Gastroesophageal sphincter (tissue), 4 donors: Measurements from ENCODE around the gene GEMIN8. TPM values are rescaled to one million over a fixed set of nuclear protein-coding genes. Genes with fewer than 3 reads are reported as not detected.

Experiments used
- ATAC-seq: fragments of 150-250 bp; one replicate; pipeline ENCODE4 v1.9.1; 2016; ENCODE audit warnings: mild to moderate bottlenecking, moderate library complexity
- H3K27ac ChIP-seq, 4 donors: fragments of 200-600 bp; sonication (generic) in 3 of 4; 1 replicate in 3 of 4; 2 replicates in 1 of 4; pipeline ENCODE4 v1.5.1; 2016 to 2019
- H3K27me3 ChIP-seq: fragments of 200-600 bp; sonication (generic); one replicate; pipeline ENCODE4 v1.5.1; 2019
- H3K36me3 ChIP-seq, 2 donors: fragments of 200-600 bp; sonication (generic); one replicate each; pipeline ENCODE4 v1.5.1; 2019; ENCODE audit warnings: control low read depth in 1 of 2
- H3K4me1 ChIP-seq, 3 donors: fragments of 200-600 bp; sonication (generic); 1 replicate in 2 of 3; 2 replicates in 1 of 3; pipeline ENCODE4 v1.5.1; 2016 to 2019; ENCODE audit warnings: control low read depth in 2 of 3
- H3K4me3 ChIP-seq, 2 donors: fragments of 200-600 bp; sonication (generic); one replicate each; pipeline ENCODE4 v1.5.1; 2019; ENCODE audit warnings: mild to moderate bottlenecking in 1 of 2, moderate library complexity in 1 of 2
- H3K9me3 ChIP-seq, 3 donors: fragments of 200-600 bp; sonication (generic); one replicate each; pipeline ENCODE4 v1.5.1; 2017 to 2019; ENCODE audit warnings: control low read depth in 2 of 3
- CTCF ChIP-seq, 4 experiments: fragments of 200-600 bp in 2 of 4; fragments of 450-650 bp in 2 of 4; sonication (generic) in 1 of 4; IDR thresholded peaks; one replicate each; pipeline ENCODE4 v1.5.1; 2017 to 2019; ENCODE audit warnings: antibody characterized with exemption in 4 of 4, mild to moderate bottlenecking in 2 of 4, moderate library complexity in 2 of 4
- EP300 ChIP-seq: sonication (generic); formaldehyde crosslinking; IDR thresholded peaks from one replicate; pipeline ENCODE4 v1.6.1; 2017; ENCODE audit warnings: antibody characterized with exemption, mild to moderate bottlenecking
- POLR2A ChIP-seq, 2 donors: fragments of 450-650 bp; IDR thresholded peaks; one replicate each; pipeline ENCODE4 v1.6.1; 2017; ENCODE audit warnings: antibody characterized with exemption in 2 of 2, mild to moderate bottlenecking in 2 of 2, moderate library complexity in 1 of 2
- POLR2AphosphoS5 ChIP-seq: sonication (generic); formaldehyde crosslinking; IDR thresholded peaks from one replicate; pipeline ENCODE4 v1.6.1; 2017; ENCODE audit warnings: antibody characterized with exemption
- WGBS, 2 donors: methylation state at CpG; one replicate each; pipeline ENCODE4 v1.1.5; 2018; ENCODE audit warnings: low coverage in 1 of 2; 5-methylcytosine and 5-hydroxymethylcytosine counted together
- total RNA-seq, 4 donors: library from RNA; depleted of rRNA; stranded (reverse); fragments of >200 nt; gene quantifications; one replicate each; pipeline ENCODE4 v1.1.0, GENCODE V29; 2016

Gene GEMIN8
- total RNA-seq, 4 donors from 2014 or later: 11.0 to 25.6 (median 20.7) TPM

- Histone ChIP-seq H3K4me1 (peaks cover 0 to 35% (median 0%) of the 10 kb centered on the region in 3 donors), H3K27ac (peak overlapping the region; percentile 83 to 88 (median 88)), H3K27me3 (no peaks in the 10 kb centered on the region), H3K36me3 (no peaks in the 10 kb centered on the region), H3K9me3 (no peaks in the 10 kb centered on the region), H3K4me3 (peak overlapping the region; percentile 64 to 73)
- ATAC-seq: no peak
- TF ChIP-seq POLR2A (IDR thresholded peaks at IDR 0.05): no peak
- TF ChIP-seq POLR2AphosphoS5: no peak
- TF ChIP-seq CTCF (IDR thresholded peaks at IDR 0.05): no peak
- TF ChIP-seq EP300: no peak
- 0 to 27% methylated on average over 1 to 3 of the region's 7 CpGs for WGBS, 2 donors
Measured at GRCh38 chrX:14029039-14029424, 660 bp downstream of the GEMIN8 start.

DNA sequence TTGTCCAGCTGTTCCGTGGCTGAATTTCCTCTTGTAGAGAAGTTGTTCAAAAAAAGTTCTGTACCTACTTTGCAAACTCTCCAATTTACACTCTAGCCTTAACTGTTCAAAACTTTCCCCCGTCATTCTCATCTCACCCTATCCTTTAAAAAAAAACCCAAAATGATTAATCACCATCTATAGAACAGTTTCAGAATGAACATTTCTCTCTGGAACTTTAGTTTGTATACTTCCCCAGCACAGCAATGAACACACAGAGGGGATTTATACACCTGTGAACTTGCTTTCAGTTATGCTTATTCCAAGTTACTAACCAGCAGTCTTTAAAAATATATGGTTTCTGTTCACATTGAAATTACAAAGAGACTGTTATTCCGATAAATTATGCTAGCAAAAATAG, 1.2 kb downstream of the GEMIN8 start:
- no peak for ATAC-seq
- Histone ChIP-seq H3K4me3 (peak overlapping the region in 1 of 2 donors; percentile 64), H3K27me3 (no peaks in the 10 kb centered on the region), H3K9me3 (no peaks in the 10 kb centered on the region), H3K4me1 (peaks cover 0 to 35% (median 0%) of the 10 kb centered on the region in 3 donors), H3K27ac (peak overlapping the region in 3 of 4 donors; percentile 83 to 88 (median 88)), H3K36me3 (no peaks in the 10 kb centered on the region)
- 43 to 53% methylated on average over 3 of the region's 3 CpGs for WGBS, 2 donors
- TF ChIP-seq EP300: no peak
- no peak for TF ChIP-seq POLR2A (IDR thresholded peaks at IDR 0.05)
- TF ChIP-seq POLR2AphosphoS5: no peak
- no peak for TF ChIP-seq CTCF (IDR thresholded peaks at IDR 0.05)

DNA sequence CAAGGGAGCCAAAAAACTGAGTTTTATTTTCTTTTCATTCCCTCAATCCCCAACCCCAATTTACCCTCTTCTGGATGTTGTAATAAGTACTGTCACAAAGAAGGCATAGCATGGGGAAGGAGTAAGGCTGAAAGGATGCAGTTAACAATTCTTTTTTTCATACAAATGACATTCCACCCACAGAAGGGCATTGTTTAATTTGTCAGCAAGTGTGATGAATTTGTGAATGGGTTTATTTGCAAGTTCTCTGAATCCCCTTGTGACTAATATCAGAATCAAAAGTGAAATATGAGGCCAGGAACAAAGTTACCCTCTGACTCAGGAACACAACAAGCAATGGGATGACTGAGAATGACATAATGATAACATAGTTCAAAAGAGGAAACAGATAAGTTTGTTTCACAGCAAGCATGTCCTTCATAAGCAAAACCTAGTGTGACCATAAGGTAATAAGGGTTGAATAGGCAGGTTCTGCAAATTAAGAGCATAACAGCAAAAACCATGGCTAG, 2.1 kb downstream of the GEMIN8 start:
- Histone ChIP-seq H3K4me1 (peaks cover 0 to 35% (median 0%) of the 10 kb centered on the region in 3 donors), H3K27me3 (no peaks in the 10 kb centered on the region), H3K9me3 (no peaks in the 10 kb centered on the region), H3K36me3 (no peaks in the 10 kb centered on the region), H3K4me3 (no peak overlapping the region), H3K27ac (peak overlapping the region in 2 of 4 donors; percentile 88)
- TF ChIP-seq POLR2AphosphoS5 (no peak), POLR2A (IDR thresholded peaks at IDR 0.05) (no peak), EP300 (no peak), CTCF (IDR thresholded peaks at IDR 0.05) (no peak)
- ATAC-seq: no peak

GRCh38 chrX:14027036-14027435, 2.7 kb downstream of the GEMIN8 start:
- Histone ChIP-seq H3K36me3 (no peaks in the 10 kb centered on the region), H3K4me1 (peaks cover 0 to 32% (median 0%) of the 10 kb centered on the region in 3 donors), H3K27me3 (no peaks in the 10 kb centered on the region), H3K4me3 (no peak overlapping the region), H3K9me3 (no peaks in the 10 kb centered on the region), H3K27ac (peak overlapping the region in 2 of 4 donors; percentile 19 to 27)
- 50% methylated on average over 1 of the region's 1 CpG; no CpG with 5 or more reads in 1 of the 2 donors for WGBS, 2 donors
- TF ChIP-seq EP300 (no peak), POLR2A (IDR thresholded peaks at IDR 0.05) (no peak), POLR2AphosphoS5 (no peak), CTCF (IDR thresholded peaks at IDR 0.05) (no peak)
- ATAC-seq: no peak

GRCh38 chrX:14026121-14026520, 3.6 kb downstream of the GEMIN8 start:
- WGBS, 2 donors: 11 to 70% methylated on average over 2 to 4 of the region's 7 CpGs
- Histone ChIP-seq H3K27me3 (no peaks in the 10 kb centered on the region), H3K4me3 (no peak overlapping the region), H3K36me3 (no peaks in the 10 kb centered on the region), H3K4me1 (peaks cover 0 to 29% (median 0%) of the 10 kb centered on the region in 3 donors), H3K27ac (no peak overlapping the region), H3K9me3 (no peaks in the 10 kb centered on the region)
- ATAC-seq: no peak
- TF ChIP-seq POLR2AphosphoS5: no peak
- TF ChIP-seq CTCF (IDR thresholded peaks at IDR 0.05): no peak
- TF ChIP-seq EP300: no peak
- TF ChIP-seq POLR2A (IDR thresholded peaks at IDR 0.05): no peak
